Measurements from ENCODE around the gene PARVB.

Gene PARVB

GRCh38 chr22:44188986-44189630 lies 165.0 kb downstream of the PARVB start:
- no peak for DNase-seq

DNA sequence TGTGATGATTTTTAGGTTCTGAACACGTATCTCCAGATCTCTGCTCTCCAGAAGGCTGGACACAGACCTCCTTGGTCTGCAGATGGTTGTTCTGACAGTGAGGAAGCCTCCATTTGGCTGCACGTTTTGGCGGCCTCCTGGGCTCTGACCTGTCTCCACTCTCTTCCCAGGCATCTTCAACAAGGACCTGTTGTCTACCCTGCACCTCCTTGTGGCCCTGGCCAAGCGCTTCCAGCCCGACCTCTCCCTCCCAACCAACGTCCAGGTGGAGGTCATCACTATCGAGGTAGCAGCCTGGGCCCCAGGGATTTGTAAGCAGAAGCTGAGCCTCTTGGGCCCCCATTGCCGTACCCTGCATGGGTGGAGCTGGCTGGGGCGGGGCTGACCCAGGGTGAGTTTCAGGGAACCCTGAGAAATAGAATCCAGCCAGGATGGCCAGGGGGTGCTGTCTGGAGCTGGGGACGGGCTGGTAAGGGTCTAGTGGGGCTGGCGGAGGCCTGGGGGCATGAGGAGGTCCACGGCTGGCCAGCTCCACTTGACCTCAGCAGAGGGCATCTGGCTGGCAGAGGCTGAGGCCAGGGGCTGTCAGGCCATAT lies 166.4 kb downstream of the PARVB start:
- no peak for DNase-seq

- DNase-seq: no peak
Measured at GRCh38 chr22:44191036-44191454, 166.9 kb downstream of the PARVB start.

- DNase-seq: peak; percentile 39
Measured at GRCh38 chr22:44192098-44192815, 168.2 kb downstream of the PARVB start.

DNA sequence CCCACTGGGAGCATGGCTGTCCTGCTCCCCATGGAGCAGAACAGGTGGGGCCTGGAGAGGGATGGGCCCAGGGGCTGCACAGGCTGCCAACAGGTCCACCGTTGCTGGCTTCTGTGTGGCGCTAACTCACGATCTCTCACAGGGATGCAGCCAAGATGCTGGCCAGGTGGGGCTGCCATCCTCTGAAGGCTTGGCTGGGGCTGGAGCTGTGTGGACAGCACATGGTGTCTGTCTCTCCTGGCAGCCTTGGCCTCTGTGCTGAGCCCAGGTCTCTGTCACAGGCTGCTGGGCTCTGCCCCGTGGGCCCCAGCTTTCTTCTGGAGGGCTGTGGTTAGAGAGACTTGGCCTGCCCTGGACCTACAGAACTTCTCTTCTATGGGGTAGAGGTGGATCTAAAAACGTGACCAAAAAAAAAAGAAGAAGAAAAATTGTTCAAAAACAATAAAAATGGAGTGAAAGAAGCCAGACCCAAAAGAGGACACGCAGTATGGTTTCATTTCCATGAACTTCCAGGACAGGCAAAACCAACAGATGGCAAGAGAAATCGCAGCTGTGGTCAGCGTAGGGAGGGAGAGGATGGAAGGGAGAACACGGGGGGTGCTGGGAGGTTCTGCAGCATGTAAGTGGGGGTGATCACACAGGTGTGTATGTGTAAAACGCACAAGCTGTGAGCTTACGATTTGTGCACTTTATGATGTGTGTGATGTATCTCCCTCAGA lies 168.9 kb downstream of the PARVB start:
- DNase-seq: no peak

GRCh38 chr22:44193535-44193891 lies 169.4 kb downstream of the PARVB start:
- no peak for DNase-seq

GRCh38 chr22:44194569-44194968 lies 170.5 kb downstream of the PARVB start:
- DNase-seq: no peak

GRCh38 chr22:44195189-44195871 lies 171.2 kb downstream of the PARVB start:
- DNase-seq: no peak

DNA sequence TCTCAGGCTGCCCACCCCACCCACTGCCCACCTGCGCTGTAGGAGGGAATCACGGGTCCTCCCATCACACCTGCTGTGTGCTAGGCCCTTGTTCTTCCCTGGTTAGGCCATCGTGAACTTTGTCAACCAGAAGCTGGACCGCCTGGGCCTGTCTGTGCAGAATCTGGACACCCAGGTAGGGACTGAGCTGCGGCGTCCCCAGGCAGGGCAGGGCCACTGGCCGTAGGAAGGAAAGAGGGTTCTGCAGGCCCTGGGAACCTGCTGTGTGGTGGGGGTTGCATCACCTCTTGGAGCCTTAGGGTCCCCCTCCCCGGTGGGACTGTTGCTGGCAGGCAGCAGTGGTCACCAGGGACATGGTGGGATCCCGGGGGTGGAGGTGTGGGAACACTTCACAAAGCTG lies 172.1 kb downstream of the PARVB start:
- no peak for DNase-seq

DNA sequence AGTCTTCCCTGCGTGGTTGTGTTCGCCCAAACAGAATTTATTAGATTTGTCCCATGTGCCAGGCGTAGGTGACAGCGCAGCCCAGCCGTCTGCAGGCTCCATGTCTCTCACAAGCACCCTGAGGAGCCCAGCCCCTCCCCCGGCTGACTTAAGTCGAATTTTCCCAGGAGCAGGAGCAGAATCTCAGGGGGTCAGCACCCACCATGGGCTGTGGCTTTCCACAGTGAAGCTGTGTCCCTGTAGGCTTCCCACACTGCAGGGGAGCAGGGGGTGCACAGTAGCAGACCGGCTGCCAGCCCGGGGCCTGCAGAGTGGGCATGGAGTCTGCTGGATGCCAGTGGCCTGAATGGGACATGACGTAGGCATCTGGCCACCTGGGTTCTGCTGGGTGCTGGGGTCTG lies 172.6 kb downstream of the PARVB start:
- DNase-seq: no peak

DNA sequence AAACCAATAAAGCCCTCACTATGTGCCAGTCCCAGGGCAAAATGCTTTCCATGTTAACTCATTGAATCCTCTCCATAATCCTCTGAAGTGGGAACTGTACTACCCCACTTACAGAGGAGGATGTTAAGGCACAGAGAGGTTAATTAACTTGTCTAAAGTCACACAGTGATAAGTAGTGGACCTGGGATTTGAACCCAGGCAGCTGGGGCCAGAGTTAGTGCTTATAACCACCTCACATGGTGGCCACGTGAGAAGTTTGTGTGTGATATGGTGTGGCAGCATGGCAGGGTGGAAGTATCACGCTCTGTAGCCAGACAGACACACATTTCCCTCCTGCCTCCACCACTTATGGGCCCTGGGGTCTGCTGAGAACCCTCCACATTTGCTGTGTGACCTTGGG lies 173.2 kb downstream of the PARVB start:
- no peak for DNase-seq

DNA sequence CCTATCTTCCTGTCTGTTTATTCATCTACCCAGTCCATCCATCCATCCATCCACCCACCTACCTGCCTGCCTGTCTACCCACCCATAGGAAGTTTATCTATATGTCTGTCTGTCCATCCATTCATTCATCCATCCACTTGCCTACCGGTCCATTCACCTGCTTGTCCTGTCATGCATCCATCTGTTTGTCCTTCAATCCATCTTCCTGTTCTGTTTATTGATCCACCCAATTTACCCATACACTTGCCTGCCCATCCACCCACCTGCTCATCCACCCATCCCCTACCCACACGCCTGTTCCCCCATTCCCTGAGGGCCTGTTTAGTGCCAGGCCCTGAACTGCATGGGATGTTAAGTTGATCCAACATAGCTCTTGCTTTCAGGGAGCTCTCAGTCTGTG lies 175.1 kb downstream of the PARVB start:
- DNase-seq: no peak

GRCh38 chr22:44199866-44200265 lies 175.8 kb downstream of the PARVB start:
- DNase-seq: no peak

- DNase-seq: no peak
Measured at GRCh38 chr22:44200451-44200850, 176.3 kb downstream of the PARVB start.

GRCh38 chr22:44200855-44201550 lies 176.9 kb downstream of the PARVB start:
- DNase-seq: no peak

DNA sequence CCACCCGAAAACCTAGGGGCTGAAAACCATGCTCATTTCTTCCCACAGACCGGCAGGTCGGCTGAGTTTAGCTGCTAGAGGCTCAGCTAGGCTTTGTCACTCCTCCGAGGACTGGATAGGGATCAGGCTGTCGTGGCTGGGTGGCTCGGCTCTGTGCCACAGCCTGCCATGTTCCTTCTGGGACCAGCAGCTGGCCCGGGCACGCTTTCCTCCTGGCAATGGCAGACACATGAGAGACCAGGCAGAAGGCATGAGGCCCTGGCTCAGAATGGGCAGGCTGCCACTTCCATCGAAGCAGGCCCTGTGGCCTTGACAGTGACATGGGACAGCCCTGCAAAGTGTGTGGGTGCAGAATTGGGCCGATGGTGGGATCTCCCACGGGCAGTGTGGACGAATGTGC lies 177.6 kb downstream of the PARVB start:
- no peak for DNase-seq

GRCh38 chr22:44202261-44202789 lies 178.2 kb downstream of the PARVB start:
- DNase-seq: no peak

GRCh38 chr22:44203203-44203602 lies 179.1 kb downstream of the PARVB start:
- no peak for DNase-seq

DNA sequence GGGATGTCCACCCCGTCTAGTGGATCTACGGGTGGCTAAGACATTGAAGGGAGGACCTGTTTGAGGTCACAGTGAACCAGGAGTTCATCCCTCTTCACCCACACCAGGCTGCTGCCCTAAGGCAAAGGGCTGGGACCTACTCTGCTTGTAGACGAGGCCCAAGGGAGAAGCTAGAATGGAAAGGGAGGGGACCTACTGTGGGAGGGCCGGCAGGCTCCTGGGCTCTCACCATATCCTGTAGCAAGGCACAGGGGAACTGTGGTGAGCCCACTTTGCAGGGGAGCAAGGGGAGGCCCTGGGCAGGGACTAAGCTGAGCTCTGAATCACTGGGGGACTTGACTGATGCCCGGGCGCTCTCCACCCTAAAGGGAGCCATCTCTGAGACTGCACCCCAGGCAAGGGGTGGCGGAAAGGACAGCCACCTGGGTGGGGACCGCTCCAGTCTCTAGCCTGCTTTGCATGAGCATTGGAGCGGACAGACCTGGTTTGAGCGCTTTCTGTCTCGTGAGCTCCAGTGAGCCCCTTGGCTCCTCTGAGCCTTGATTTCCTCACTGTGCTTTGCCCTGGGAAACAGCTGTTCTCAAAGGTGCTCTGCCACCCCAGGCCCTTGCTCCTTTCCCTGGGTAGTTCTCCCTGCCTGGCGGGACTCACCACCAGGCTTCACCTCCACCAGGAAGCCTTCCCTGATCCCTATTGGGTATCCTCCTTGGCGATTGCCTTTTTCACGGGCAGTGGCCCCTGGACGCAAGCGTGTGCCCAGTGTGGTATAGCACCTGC lies 180.8 kb downstream of the PARVB start:
- DNase-seq: no peak

- no peak for DNase-seq
Measured at GRCh38 chr22:44205516-44206329, 181.6 kb downstream of the PARVB start.

- DNase-seq: no peak
Measured at GRCh38 chr22:44206330-44206645, 182.2 kb downstream of the PARVB start.
